H1 (cell line): ENCODE measurements around the gene BBS9. TPM values are rescaled to one million over a fixed set of nuclear protein-coding genes. Genes with fewer than 3 reads are reported as not detected.

ENCODE experiments used
- ASH2L ChIP-seq: fragments of 200-600, 300-600 bp; sonication (generic); IDR thresholded peaks from one replicate; pipeline ENCODE4 v1.7.1; 2017; ENCODE audit warnings: low read length
- GABPA ChIP-seq: IDR thresholded peaks from 2 replicates; pipeline ENCODE4 v1.6.1; 2011; ENCODE audit warnings: mild to moderate bottlenecking, low read length, moderate library complexity, borderline replicate concordance; ENCODE audit not compliant: insufficient read depth
- TAF7 ChIP-seq: optimal IDR thresholded peaks from 2 replicates; pipeline ENCODE3; 2011; ENCODE audit warnings: low read depth, mild to moderate bottlenecking, inconsistent platforms, low read length, moderate library complexity, borderline replicate concordance
- polyA plus RNA-seq, 7 experiments: library from polyadenylated mRNA; depleted of rRNA in 3 of 7; stranded (reverse) in 5 of 7; unstranded in 2 of 7; fragments of >200 nt in 5 of 7; fragments of 200-250 nt in 2 of 7; gene quantifications; 1 replicate in 5 of 7; 2 replicates in 1 of 7; 4 replicates in 1 of 7; pipeline versions ENCODE4 v1.2.1 to v1.2.3, GENCODE V29; 2011 to 2013; ENCODE audit warnings: missing spikeins in 2 of 7, mixed read lengths in 2 of 7
- total RNA-seq: library from RNA; stranded (reverse); fragmentation: NEBNext Ultra II Directional; extraction: Animal tissue kit (Norgen Biotek cat#: 25700); gene quantifications from 2 replicates; pipeline ENCODE4 v1.2.1, GENCODE V29; 2021
- TF ChIP-seq, protein P1 (sequence below): IDR thresholded peaks from 2 replicates; pipeline ENCODE4 v1.6.1; 2011; ENCODE audit warnings: low read depth, mild to moderate bottlenecking, low read length; ENCODE audit not compliant: insufficient read depth
- TF ChIP-seq, protein P2 (sequence below): IDR thresholded peaks from 2 replicates; pipeline ENCODE4 v1.6.1; 2012; ENCODE audit warnings: low read length, inconsistent platforms

The BBS9 gene
- total and polyA plus RNA-seq, 2 of the 8 experiments (the other 6 are each of a cell fraction or from before 2014, with no cell fraction given) = 22.3 to 37.0 TPM

DNA sequence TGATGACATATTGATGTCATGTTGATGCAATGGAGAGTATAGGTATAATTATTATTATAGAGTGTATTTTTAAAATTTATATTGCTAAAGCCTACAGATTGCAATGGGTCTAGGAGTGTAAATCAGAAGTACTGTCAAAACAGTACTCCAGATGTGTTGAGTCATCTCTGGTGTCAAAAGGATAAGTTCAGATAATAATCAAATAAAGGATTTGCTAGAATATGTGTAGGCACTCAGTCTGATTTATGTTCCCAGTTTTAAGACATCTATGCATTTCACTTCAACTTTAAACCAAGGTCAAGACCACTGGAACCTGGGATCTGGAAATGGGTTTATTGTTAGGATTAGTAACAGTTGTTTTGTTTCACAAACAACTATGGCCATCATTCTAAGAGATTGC lies 433.6 kb downstream of the BBS9 start (continued):
- TF ChIP-seq ASH2L (no peak), TAF7 (no peak), GABPA (no peak)
- TF ChIP-seq, protein P1, sequence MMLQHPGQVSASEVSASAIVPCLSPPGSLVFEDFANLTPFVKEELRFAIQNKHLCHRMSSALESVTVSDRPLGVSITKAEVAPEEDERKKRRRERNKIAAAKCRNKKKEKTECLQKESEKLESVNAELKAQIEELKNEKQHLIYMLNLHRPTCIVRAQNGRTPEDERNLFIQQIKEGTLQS = no peak
- TF ChIP-seq, protein P2, sequence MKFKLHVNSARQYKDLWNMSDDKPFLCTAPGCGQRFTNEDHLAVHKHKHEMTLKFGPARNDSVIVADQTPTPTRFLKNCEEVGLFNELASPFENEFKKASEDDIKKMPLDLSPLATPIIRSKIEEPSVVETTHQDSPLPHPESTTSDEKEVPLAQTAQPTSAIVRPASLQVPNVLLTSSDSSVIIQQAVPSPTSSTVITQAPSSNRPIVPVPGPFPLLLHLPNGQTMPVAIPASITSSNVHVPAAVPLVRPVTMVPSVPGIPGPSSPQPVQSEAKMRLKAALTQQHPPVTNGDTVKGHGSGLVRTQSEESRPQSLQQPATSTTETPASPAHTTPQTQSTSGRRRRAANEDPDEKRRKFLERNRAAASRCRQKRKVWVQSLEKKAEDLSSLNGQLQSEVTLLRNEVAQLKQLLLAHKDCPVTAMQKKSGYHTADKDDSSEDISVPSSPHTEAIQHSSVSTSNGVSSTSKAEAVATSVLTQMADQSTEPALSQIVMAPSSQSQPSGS = no peak
